CD4-positive, alpha-beta T cell treated with Interleukin-21 for 1 hour (primary cell): ENCODE data around the gene DDX19B.
"Not testable (repeated sequence)": the region's sequence is repeated elsewhere in the genome, so short reads cannot be mapped to it uniquely, and the experiment has no call there.

ENCODE experiments used
- DNase-seq: peaks from one replicate; pipeline ENCODE4 v3.0.0-alpha.2; 2020

The DDX19B gene

GRCh38 chr16:70298988-70299938, at the start of gene DDX19B:
Gene DDX19B (plus strand): TSS chr16:70299186. CDS start chr16:70299298, 112 bp downstream.
- DNase-seq, result peak; percentile 66

DNA sequence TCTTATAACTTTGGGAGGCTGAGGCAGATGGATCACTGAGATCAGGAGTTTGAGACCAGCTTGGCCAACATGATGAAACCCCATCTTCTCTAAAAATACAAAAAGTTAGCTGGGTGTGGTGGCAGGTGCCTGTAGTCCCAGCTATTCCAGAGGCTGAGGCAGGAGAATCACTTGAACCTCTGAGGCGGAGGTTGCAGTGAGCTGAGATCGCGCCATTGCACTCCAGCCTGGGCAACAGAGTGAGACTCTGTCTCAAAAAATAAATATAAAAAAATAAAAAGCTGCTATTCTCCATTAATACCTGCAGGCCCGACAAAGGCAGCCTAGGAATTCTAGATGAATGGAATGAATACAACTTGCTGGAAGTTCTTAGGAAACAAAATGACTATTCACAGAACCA, 49.3 kb upstream of the DDX19B start:
- DNase-seq, result not testable (repeated sequence)

DNA sequence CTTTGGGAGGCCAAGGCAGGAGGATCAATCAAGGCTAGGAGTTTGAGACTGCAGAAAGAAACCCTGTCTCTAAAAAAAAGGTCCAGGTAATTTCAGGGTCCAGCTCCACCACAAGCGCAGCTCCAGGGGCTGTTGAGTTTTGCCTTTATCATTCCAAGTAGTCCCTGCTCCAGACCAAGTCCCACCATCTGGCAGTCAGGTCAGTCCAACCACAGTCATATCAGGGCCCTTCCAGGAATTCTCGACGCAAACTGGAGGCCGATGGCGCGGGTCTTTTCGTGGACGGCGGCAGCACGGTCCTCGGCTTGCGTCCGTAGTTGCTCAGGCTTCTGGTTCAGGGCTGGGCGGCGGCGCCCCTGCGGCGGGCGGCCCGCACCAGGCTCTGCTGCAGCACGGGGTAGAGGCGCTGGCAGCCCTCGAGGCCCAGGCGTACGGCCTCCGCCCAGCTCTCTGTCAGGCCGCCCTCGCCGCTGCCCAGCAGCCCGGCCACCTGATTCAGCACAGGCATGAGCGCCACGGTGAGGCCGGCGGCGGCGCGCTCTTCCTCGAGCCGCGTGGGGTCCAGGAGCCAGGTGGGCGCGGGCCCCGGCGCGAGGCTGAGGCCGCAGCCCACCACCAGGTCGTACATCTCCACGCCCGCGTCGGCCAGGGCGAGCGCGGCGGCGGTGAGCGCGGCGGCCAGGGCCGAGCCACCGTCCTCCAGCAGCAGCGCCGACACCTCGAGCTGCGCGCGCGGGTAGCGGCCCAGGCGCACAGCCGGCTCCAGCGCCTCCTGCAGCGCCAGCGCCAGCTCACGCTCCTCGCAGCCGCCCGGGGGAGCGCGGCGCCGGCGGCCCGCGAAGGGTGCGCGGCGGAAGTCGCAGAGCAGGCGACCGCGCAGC, 48.0 kb upstream of the DDX19B start:
- DNase-seq, result peak; percentile 36

GRCh38 chr16:70251629-70252354, 47.2 kb upstream of the DDX19B start, which contains the start of gene EXOSC6:
Gene EXOSC6 (minus strand): TSS chr16:70251940. CDS start chr16:70251900, 40 bp downstream.
- peak; percentile 93 for DNase-seq

- DNase-seq, result no peak
These were observed 46.5 kb upstream of the DDX19B start for GRCh38 chr16:70252355-70252988.

DNA sequence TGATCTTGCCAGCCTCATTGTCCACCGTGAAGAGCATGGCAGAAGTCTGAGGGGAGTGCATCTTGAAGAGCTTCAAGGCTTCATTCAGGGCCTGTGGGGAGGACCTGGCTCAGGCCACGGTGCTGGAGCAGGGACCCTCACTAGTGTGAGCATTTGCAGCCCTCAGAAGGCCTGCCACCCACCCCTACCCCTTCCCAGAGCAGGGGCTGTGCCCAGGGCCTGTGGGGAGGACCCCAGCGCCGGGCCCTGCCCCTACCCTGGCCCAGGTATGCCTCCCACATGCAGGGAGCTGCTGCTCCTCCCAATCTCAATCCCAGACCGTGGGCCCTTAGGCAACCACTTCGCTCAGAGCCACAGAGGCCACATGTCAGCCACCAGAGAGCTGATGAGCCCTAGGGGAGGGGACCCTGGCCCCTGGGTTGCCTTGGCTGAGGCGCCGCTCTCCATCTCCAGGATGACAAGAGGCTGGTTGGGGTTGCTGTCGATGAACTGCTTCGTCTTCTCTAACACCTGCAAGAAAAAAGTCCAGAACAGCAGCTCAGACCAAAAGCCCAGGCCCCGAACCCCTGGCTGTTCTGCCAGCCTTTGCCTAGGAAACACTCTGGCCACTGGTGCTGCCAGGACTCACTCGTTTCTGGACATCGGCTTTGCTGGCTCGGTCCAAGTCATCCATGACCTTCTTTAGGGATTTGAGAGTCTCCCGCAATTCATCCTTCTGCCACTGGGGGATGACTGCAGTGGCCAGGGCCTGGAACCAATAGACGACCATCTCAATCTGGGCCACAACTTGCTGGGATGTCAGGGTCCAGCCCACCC, 45.5 kb upstream of the DDX19B start:
- peak; percentile 41 for DNase-seq

DNA sequence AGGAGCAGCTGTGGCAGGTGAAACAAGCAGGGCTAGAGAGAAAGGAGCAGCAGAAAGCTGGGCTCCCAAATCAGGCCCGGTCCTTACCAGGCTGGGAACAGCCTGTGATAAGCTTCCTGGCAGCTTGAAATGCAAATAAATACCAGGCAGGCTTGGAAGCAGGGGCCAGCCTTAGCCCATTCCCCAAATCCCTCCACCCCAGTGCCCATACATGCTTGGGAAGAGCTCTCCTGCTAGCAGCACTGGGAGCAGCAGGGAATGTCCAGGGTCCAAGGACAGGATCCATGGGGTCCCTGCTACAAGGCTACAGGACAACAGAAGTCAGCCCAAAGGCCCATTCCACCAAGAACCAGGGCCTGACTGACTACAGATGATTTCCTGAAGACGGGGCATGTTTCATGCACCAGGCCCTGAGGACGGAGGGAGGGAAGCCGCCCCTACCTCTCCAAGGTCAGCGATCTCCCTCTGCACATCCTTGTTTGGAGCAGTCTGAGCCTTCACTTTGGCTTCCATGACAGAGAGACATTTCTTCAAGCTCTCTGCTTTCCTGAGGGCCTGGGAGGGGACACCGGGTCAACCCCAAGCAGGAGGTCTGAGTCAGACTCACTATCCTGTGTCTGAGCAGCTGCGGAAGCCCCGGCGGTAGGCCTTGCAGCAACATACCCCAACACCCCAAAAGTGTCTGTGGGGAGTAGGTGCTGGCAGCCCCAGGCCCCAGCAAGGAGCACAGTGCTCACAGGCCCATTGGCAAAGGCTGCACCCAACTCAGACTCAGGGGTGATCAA, 44.6 kb upstream of the DDX19B start:
- DNase-seq, result no peak

DNA sequence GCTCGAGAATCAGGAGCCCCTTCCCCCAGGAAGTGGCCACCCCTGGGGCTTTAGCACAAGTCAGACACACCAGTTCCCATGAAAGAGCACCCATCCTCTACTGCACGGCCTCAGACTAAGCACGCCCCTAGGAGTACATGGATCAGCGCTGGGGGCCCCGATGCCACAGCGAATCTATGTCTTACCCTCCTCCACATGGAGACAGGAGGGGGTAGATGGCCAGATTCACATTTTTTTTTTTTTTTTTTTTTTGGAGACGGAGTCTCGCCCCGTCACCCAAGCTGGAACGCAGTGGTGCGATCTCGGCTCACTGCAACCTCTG, 44.1 kb upstream of the DDX19B start:
- DNase-seq, result no peak

GRCh38 chr16:70255574-70255973, 43.4 kb upstream of the DDX19B start:
- no peak for DNase-seq

GRCh38 chr16:70257391-70257790, 41.6 kb upstream of the DDX19B start:
- no peak for DNase-seq

DNA sequence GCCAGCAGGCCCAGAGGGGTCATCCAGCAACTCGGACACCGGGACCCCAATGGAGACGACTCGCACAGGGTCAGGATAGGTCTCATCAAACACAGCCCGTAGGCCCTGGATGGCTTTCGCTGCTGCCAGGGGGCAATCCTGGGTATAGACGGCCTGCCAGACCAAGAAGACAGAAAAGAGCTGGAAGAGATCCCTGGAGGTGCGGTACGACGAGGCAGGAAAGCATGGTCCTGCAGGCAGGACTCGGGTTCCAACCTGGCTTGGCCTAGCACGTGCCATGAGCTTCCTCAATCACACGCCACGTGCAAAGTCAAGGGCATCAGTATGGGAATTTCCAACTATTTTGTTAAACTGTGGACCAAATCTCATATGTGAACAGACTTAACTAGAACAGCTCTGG, 40.9 kb upstream of the DDX19B start:
- DNase-seq, result no peak

DNA sequence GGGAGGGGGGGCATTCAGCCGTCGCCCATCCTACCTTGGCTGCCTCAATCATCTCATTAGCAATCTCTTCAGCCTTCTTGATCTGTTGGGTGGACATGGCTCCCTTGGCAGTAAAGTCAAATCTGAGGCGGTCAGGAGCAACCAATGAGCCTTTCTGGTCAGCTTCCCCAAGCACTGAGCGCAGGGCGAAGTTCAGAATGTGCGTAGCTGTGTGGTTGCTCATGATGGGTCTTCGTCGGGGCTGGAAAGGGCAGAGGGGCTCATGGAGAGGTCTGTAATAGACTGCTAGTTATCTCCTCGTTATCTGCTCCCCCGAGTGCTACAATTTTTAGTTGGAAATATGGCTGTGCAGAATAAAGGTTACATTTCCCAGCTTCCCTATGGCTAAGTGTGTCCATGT, 40.0 kb upstream of the DDX19B start:
- no peak for DNase-seq

DNA sequence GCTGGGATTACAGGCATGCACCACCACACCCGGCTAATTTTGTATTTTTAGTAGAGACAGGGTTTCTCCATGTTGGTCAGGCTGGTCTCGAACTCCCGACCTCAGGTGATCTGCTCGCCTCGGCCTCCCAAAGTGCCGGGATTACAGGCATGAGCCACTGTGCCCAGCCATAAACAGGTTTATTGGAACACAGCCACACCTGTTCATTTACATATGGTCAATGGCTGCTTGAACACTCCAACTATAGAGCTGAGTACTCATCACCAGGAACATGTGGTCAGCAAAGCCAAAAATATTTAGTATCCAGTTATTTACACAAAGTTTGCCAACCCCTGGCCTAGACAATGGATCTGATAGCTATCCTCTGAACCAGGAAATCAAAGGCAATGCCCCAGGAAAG, 39.1 kb upstream of the DDX19B start:
- DNase-seq, result not testable (repeated sequence)

GRCh38 chr16:70267516-70267915, 31.5 kb upstream of the DDX19B start:
- peak; percentile 42 for DNase-seq

DNA sequence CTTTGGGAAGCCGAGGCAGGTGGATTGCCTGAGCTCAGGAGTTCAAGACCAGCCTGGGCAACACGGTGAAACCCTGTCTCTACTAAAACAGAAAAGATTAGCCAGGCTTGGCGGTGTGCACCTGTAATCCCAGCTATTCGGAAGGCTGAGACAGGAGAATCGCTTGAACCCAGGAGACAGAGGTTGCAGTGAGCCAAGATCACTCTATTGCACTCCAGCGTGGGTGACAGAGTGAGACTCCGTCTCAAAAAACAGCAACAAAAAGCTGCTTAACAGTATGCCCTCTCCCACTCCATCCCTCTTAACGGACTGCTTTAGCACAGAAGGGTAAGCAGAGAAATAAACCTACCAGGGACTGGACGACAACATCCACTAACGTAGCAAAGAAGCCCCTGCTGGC, 31.1 kb upstream of the DDX19B start:
- not testable (repeated sequence) for DNase-seq

GRCh38 chr16:70269471-70269870, 29.5 kb upstream of the DDX19B start:
- DNase-seq, result no peak

DNA sequence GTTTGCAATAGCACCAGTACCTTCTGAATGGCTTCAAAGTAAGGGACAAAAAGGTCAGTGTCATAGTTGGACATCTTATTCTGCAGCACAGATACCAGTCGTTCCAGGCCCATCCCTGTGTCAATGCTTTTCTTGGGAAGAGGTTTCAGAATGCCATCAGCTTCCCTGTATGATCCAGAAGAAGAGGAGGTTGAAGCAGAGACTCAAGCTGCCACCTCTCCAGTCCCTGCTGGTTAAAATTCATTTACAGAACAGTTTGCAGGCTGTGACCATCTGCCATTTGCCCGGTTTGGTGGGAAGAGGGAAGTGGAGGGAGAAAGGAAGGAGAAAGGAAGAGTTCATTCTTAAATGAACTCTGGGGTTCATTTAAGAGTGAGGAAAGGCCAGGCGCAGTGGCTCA, 28.8 kb upstream of the DDX19B start:
- DNase-seq, result no peak

DNA sequence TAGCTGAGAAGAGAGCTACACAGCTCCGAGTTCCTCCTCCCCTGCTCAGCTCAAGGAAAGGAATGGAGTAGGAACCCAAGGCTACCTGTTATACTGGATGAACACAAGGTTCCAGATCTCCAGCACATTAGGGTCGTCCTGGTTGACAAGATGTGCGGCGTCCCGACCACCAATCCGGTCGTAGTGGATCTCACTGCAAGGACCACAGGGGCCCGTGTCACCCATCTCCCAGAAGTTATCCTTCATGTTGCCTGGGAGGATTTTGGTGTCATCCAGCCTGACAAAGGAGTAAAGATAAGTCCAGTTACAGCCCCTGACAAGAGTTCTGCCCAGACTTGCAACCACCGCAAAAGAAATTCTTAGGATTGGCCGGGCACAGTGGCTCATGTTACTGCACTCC, 27.3 kb upstream of the DDX19B start:
- DNase-seq, result no peak

GRCh38 chr16:70276392-70276791, 22.6 kb upstream of the DDX19B start:
- no peak for DNase-seq

GRCh38 chr16:70287304-70287971, 11.5 kb upstream of the DDX19B start:
- DNase-seq, result not testable (repeated sequence)
